GM19397 (cell line): ENCODE data around the gene MED15.
"Not testable (repeated sequence)": the region's sequence is repeated elsewhere in the genome, so short reads cannot be mapped to it uniquely, and the experiment has no call there.

Source experiments
- ATAC-seq: cut with Tn5 transposase; IDR thresholded peaks from one replicate; pipeline ENCODE4 v1.9.1; 2021; ENCODE audit warnings: mild to moderate bottlenecking, moderate library complexity; ENCODE audit not compliant: unreplicated experiment

The MED15 gene

DNA sequence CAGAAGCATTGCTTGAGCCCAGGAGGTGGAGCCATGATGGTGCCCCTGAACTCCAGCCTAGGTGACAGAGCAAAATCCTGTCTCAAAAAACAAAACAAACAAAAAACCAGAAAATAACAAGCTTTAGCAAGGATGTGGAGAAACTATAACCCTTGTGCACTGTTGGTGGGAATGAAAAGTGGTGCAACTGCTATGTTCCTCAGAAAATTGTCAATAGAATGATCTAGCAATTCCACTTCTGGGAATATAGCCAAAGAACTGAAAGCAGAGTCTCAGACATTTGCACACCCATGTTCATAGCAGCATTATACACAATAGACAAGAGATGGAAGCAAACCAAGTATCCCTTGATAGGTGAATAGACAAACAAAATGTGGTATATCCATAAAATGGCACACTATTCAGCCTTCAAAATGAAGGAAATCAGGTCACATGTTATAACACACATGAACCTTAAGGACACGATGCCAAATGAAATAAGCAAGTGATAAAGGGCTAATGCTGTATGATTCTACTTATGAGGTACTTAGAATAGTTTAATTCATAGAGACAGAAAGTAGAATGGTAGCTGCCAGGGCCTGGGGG is 27.7 kb upstream of the MED15 start:
- ATAC-seq = no peak

DNA sequence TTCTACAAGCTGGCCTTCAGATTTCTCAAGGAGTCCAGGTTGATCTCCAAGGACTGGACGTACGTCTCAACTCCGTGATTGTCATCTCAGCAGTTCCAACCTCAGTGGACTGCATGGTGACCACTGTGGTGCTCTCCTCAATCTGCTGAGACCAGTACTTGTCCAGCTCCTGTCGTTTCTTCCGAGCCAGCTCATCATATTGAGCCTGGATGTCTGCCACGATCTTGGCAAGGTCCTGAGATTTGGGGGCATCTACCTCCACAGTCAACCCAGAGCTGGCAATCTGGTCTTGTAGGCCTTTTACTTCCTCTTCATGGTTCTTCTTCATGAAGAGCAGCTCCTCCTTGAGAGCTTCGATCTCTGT is 24.3 kb upstream of the MED15 start:
- not testable (repeated sequence) for ATAC-seq

DNA sequence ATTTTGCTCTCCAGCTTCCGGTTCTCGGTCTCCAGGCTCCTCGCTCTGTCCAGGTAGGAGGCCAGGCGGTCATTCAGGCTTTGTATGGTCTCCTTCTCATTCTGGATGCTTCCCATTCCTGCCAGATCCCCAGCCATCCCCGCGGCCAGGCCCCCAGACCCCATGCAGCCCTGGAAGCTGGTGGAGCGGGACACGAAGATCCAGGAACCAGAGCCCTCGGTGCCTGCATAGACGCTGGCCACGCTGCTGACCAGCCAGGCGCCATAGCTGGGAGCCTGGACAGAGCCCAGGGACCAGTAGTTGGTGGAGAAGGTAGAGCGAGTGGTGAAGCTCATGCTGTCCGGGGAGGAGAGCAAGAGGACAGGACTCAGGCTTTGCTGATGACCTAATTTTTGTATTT is 23.6 kb upstream of the MED15 start:
- no peak for ATAC-seq

DNA sequence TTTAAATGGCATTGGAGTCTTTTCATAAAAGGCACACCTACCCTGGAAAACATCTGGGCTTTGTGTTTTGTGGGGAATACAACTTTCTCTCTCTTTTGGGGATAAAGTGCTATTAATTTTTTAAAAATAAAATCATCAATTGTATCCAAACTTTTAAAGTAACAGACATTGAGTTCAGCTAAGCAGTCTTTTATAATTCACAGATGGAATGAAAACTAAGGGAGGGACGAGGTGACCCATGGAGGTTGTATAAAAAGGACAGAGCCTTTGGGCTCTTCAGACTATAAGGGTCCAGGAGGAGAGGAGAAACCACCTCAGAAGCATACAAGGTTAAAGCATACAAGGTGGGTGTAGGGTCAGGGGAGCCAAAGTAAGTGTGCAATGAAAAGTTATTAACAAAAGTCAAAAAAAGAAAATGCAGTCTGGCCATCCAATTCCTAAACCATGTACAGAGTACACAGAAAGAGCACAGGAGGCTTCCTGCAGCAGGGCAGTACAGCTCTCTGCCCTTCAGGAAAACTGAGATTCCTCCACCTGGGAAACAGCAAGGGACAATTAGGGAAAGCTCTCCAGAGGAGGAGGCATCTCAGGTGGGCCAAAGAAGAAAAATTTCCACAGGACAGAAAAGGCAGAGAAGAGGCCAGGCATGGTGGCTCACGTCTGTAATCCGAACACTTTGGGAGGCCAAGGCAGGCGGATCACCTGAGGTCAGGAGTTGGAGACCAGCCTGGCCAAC is 22.3 kb upstream of the MED15 start:
- ATAC-seq = no peak

DNA sequence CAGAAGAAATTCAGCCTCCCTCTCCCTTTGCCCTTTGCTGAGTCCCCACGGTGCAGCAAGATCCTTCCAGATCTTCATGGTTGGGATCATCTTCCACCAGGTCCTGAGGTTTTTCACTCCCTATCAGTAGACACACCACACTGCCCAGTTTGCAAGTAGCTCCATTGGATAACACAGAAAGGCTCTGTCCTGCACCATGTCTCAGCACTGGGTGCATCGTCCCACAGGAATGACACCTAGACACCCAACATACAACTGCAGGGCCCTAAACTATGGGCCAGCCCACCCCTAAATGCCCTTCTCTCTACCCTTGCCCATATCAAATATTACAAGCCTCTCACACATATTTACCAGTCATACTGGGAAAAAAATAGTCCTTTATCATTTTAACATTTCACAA is 21.2 kb upstream of the MED15 start:
- ATAC-seq = no peak

DNA sequence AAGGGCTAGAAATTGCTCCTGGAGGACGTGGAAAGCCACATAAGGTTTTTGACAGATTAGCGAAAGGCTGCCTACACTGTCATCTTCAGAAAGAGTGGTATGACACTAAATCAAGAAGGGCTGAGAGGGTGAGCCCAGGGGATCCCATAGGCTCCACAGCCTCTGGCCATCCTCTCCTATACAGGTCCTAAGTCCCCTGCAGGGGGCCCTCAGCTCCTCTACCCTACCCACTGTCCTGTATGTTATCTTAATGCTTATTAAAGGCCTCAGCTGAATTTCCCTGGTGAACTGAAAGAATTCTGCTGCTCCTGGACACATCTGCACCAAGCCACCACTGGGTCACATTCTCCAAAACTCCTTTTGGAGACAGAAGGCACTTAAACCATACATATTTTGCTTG is 19.7 kb upstream of the MED15 start:
- no peak for ATAC-seq

DNA sequence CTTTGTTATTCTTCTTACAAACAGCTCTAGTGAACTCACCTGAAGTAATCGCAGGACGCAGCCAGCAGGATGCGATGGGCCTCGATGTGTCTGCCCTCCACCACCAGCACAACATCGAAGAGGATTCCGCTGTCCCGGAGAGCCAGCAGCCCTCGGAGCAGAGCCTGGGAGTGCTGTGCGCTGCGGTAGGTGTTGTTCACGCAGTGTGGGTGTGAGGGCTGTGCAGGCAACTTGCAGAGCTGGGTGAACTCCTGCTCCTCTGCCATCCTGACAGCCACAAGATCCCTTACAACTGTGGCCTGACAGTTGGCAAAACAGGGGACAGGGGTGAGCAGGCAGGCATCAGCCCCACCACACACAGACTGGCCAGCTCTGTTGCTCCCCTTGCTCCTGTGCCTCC is 18.5 kb upstream of the MED15 start:
- ATAC-seq = no peak

DNA sequence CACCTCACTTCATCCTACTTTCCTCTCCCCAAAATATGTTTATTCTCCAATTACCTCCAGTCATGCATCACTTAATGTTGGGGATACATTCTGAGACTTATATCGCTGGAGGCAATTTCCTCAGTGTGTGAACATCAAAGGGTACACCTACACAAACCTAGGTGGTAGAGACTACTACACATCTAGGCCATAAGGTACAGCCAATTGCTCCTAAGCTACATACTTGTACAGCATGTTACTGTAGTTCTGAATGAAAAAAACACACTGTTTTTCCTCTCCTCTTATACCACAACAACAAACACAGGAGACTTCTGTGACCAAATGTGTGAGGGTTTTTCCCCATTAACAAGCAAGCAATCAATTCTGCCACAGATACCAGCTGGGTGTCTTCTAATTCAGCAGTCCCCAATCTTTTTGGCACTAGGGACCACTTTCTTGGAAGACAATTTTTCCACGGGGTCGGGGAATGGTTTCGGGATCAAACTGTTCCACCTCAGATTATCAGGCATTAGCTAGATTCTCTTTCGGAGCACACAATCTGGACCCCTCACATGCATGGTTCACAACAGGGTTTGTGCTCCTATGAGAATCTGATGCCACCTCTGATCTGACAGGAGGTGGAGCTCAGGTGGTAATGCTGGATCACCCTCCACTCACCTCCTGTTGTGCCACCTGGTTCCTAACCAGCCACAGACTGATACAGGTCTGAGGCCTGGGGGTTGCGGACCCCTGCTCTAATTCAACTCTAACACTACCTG is 17.0 kb upstream of the MED15 start:
- ATAC-seq = no peak

DNA sequence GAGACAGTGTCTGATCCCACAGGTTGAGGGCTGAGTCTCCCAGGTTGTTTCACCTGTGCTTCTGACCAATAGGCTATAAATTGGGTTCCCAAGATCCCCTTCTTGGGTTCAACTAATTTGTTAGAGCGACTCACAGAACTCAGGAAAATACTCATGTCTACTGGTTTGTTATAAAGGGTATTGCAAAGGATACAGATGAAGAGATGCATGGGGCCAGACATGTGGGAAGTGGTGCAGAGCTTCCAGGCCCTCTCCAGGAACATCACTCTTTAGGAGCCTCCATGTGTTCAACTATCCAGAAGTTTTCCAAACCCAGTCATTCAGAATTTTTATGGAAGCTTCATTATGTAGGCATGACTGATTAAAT is 16.5 kb upstream of the MED15 start:
- no peak for ATAC-seq

DNA sequence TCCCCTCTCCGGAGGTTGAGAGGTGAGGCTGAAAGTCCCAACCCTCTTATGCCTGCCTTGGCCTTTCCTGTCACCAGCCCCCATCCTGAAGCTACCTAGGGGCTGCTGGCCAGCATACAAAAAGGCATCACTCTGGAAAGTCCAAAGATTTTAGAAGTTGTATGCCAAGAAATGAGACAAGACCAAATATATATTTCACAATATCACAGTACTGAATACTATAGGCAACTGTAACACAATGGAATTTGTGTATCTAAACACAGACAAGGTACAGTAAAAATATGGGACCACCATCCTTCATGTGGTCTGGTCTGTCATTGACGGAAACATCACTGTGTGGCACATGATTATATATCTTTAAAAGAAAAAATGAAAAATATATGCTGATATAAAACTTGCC is 16.1 kb upstream of the MED15 start:
- ATAC-seq = no peak

DNA sequence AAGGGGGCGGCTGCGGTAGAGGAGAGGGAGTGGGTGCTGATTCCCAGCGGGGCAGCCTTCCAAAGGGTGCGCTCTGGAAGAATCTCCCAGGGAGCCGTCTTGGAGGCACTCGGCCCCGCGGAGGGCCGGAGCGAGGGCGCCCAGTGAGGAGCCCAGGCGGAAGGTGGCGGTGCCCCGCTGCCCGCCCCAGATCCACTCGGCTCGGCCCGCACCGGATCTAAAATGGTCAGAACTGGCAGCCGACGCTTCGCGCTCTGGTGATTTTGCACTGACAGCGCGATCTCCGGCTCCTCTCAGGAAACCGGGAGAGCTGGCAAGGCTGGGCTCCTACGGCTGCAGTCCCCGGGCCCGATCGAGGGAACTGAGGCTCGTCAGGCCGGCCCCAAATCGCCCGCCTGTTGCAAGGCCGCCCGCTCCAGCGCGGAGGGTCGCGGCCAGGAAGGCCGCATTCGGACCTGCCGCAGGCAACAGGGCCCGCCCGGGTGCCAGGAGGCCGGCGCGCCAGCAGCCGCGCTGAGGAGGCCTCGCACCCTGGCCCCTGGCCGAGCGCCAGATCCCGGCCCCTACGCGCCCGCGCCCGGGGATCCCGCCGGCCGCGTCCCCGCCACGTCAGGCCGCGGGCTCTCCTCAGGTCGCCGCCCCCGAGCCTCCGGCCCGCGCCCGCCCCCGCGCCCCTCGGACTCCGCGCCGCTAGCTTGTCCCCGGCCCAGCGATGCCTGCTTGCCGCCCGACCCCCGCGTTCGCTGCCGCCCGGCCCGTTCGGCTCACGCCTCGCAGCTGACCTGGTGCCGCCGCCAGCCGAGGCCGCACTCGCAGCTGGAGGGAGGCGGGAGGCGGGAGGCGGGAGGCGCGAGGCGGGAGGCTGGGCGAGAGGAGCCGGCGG is 12.2 kb upstream of the MED15 start, which contains the start of gene KLHL22:
Gene KLHL22, minus strand, starts transcription at position 818 of the 883 bp plus-strand sequence. CDS start 6,584 bp downstream, outside the sequence.
- ATAC-seq = peak; percentile 45

DNA sequence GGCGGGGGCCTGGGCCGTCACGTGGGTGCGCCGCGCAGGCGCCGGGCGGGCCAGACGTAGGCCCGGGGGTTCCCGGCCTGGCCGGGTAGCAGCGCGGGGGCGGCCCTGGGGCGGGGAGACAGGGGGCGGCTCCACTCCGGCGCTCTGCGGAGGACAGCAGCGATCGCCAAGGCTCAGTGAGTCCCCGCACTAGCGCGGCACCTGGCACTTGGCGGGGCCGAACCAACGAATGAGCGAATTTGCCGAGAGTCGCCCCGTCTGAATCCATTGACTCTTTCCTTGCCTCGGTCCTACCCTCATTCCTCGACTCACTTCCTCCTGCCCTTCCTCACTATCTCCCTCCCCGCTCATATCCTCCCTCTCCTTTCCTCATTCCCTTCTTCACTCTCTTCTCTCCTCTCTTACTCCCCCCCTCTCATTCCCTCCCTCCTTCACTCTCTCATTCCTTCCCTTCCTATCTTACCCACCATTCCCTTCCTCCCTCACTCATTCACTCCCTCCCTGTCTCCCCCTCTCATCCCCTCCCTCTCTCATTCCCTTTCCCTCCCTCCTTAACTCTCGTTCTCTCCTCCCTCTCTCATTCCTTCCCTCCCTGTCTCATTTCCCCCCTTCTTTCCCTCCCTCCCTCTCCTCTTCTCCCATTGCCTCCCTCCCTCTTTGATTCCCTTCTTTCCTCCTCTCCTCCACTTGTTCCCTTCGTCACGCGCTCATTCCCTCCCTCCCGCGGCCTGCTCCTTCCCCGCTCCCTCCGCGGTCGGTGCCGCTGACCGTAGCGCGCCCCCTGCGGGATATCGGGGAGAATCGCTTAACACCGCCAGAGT is 11.3 kb upstream of the MED15 start:
- ATAC-seq = peak; percentile 84

DNA sequence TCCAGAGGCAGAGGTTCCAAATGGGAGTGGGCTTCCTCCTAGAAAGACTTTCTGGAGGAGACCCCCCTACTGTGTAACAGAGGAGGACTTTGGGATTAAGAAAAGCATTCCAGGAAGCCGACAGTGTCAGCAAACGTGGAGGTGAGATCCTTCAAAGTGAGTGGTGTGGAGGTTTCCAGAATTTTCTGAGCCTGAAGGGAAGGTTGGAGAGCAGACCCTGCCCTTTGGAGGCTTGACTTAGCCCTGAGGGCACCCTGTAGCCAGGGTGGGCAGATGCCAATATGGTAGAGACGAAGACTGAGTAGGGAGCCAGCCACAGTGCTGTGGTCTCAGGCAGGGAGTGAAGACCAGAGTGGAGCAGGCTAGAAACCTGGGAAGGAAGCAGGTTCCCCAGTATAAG is 10.0 kb upstream of the MED15 start:
- ATAC-seq = no peak

DNA sequence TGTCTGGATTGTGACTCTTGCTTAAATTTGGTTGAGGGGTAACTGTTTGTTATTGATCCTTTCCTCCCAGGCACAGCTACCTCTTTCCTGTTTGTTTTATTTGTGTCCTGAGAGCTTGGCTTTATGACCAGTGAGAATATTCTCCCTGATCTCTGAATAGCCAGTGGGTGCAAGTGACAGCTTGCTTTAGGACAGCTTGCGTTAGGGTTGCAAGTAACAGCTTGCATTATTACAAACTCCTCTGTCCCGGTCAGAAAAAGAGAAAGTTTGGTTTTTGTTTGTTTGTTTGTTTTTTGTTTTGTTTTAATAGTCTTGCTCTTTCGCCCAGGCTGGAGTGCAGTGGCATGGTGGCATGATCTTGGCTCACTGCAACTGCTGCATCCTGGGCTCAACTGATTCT is 8.5 kb upstream of the MED15 start:
- ATAC-seq = no peak

DNA sequence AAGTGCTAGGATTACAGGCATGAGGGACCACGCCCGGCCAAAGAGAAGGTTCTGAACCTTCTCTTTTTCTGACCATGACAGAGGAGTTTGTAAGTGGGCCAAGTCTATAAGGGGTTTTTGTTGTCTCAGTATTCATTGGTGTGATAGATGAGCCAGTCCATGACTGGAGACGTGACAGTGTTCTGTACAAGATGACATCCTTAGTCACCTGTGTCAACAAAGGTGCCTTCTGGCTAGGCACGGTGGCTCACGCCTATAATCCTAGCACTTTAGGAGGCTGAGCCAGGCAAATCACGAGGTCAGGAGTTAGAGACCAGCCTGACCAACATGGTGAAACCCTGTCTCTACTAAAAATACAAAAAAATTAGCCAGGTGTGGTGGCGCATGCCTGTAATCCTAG is 7.6 kb upstream of the MED15 start:
- ATAC-seq = no peak

DNA sequence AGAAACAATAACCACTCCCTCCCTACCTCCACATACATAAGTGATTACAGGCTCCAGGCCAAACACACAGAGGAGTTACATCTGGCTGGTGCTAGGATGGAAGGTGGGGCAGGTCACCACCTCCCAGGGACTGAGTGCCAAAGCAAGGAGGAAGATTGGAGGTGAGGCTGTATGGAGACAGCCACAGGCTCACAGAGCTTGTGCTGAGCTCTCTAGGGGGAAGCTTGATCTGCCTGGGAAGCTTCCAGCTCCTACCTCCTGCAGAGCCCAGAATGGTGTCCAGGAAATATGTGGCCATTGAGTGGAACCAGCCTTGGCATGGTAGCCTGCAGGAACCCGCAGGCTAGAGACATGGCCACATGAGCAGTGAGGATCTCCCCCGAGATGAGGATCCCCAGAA is 3.6 kb upstream of the MED15 start:
- ATAC-seq = no peak

DNA sequence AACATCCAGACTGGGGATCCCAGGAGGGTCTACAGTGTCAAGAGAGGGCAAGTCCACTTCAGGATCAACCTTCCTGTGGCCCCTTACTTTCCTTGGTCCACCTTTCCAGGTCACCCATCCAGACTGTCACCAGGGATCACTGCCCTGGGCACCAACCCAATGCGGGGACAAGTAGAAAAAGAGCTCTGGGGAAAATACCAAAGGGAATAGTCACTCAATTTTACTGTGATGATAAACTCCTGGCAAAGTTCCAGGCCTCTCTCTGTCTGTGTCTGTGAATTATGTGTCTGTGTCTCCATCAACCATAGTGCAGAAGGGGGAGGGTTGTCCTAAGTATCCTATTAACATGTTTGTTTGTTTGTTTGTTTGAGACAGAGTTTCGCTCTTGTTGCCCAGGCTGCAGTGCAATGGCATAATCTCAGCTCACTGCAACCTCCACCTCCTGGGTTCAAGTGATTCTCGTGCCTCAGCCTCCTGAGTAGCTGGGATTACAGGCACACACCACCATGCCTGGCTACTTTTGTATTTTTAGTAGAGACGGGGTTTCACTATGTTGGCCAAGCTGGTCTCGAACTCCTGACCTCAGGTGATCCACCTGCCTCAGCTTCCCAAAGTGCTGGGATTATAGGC is 3.0 kb upstream of the MED15 start:
- not testable (repeated sequence) for ATAC-seq

DNA sequence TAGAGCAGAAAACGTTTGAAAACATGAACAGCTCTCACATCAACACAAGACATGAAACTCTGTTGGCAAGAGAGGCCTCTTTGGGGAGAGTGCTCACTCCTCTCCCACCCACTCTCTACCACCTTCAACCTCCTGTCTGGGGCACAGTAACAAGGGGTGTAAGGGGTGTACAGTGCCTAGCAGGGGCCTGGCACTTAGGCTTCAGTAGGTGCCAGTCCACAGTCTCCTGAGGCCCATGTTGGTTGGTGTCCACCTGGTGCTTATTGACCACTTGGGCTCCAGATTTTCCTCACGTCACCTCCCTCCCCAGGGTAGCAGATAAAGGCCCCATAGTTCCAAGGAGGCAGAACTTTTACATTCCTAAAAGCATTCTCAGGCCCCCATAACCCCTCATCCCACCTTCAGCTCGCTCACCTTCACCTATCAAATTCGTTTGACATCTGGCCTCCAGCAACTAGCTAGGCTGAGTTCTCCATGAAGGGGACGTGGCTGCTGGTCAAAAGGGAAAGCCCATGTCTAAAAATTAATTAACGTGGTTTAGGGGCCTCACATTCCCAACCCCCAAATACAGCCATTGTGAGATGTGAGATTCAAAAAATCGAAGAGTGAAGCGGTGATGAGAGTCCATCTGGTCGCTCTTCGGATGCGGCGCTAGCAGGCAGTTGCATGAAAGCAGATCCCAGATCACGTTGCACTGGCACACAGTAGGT is 712 bp upstream of the MED15 start:
- ATAC-seq = no peak

DNA sequence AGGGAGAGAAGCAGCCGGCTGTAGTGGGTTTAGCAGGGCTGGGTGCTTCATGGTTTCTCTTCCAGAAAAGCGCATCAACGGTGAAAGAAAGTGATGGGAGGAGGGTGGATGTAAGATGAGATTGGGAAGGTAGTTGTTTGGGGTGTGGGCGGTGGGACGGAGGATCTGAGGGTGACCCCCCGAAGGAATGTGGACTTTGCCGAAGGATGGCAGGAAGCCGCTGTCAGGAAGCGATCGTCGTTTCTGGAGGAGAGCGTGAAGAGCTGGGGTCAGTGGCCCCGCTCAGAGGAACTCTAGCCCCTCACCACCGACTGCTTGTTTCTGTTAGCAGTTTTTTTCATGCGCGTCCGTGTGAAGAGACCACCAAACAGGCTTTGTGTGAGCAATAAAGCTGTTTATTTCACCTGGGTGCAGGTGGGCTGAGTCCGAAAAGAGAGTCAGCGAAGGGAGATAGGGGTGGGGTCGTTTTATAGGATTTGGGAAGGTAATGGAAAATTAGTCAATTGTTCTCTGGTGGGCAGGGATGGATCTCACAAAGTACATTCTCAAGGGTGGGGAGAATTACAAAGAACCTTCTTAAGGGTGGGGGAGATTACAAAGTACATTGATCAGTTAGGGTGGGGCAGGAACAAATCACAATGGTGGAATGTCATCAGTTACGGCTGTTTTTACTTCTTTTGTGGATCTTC is 801 bp downstream of the MED15 start:
- not testable (repeated sequence) for ATAC-seq
